GM18873 (cell line): Measurements from ENCODE around the gene OSM.
"Not testable (repeated sequence)": the region's sequence is repeated elsewhere in the genome, so short reads cannot be mapped to it uniquely, and the experiment has no call there.

Experiments
- ATAC-seq: cut with Tn5 transposase; IDR thresholded peaks from one replicate; pipeline ENCODE4 v1.9.1; 2021; ENCODE audit warnings: mild to moderate bottlenecking, moderate library complexity, moderate number of reproducible peaks; ENCODE audit not compliant: unreplicated experiment, low FRiP score

The OSM gene

GRCh38 chr22:30247974-30248373, 18.7 kb downstream of the OSM start:
- ATAC-seq: no peak

- ATAC-seq: no peak
These were observed 19.1 kb downstream of the OSM start for GRCh38 chr22:30247561-30247960.

- ATAC-seq: no peak
These were observed 19.8 kb downstream of the OSM start for GRCh38 chr22:30246814-30247376.

GRCh38 chr22:30245985-30246813, 20.5 kb downstream of the OSM start, which contains the start of gene LIF:
TSS of gene LIF (minus strand) at chr22:30246759. CDS start at chr22:30246695, 64 bp downstream.
- ATAC-seq: no peak

GRCh38 chr22:30245181-30245984, 21.3 kb downstream of the OSM start:
- no peak for ATAC-seq

- no peak for ATAC-seq
These were observed 22.0 kb downstream of the OSM start for GRCh38 chr22:30244641-30245040.

- ATAC-seq: no peak
These were observed 22.6 kb downstream of the OSM start for GRCh38 chr22:30244066-30244465.

GRCh38 chr22:30243661-30244060, 23.0 kb downstream of the OSM start:
- no peak for ATAC-seq

GRCh38 chr22:30241576-30242371, 24.9 kb downstream of the OSM start:
- no peak for ATAC-seq

GRCh38 chr22:30240541-30241417, 25.9 kb downstream of the OSM start:
- ATAC-seq: no peak

- no peak for ATAC-seq
These were observed 26.9 kb downstream of the OSM start for GRCh38 chr22:30239488-30240405.

- no peak for ATAC-seq
These were observed 27.8 kb downstream of the OSM start for GRCh38 chr22:30238661-30239487.

GRCh38 chr22:30238136-30238535, 28.5 kb downstream of the OSM start:
- no peak for ATAC-seq

GRCh38 chr22:30236875-30237274, 29.8 kb downstream of the OSM start:
- no peak for ATAC-seq

- ATAC-seq: no peak
These were observed 30.9 kb downstream of the OSM start for GRCh38 chr22:30235687-30236170.

GRCh38 chr22:30234786-30235470, 31.7 kb downstream of the OSM start:
- ATAC-seq: no peak

- not testable (repeated sequence) for ATAC-seq
These were observed 32.3 kb downstream of the OSM start for GRCh38 chr22:30234325-30234724.
